Measurements from ENCODE around the gene BRF1. TPM values are rescaled to one million over a fixed set of nuclear protein-coding genes. Genes with fewer than 3 reads are reported as not detected.

Gene BRF1
- total RNA-seq, 1 experiment from 2014 or later, result 41.2 TPM

DNA sequence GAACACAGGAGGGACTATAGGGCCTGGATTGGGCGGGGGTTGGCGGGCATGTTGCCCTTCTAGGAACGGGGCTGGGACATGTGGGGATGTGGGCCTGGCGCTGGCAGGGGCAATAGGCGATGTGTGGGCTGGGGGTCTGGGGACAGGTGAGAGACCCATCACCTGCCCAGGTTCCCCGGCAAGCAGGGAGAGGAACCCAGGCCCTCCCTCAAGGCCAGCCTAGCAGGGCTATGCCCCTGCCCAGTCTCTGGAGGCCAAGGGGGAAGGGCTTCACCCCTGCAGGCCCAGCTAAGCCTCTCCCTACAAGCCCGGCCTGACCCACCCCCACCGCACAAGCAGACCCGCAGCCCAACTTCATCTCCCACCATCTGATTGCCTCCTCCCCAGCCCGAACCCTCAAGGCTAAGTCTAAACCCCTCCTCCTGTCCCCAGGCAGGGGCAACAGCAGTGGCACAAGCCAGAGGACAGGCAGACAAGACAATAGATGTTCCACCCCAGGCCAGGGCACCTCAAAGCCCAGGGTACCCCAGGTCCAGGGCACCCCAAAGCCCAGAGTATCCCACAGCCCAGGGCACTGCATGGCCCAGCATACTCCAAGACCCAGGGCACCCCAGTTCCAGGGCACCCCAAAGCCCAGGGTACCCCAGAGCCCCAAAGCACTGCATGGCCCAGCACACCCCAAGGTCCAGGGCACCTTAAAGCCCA is 138.7 kb downstream of the BRF1 start:
- CTCF ChIA-PET, result no interaction called here
- TF ChIP-seq SIN3A (IDR thresholded peaks at IDR 0.05; ENCODE audit: low read depth) (no peak), YY1 (IDR thresholded peaks at IDR 0.05; ENCODE audit: extremely low read depth, insufficient replicate concordance, low read depth, low read length) (no peak), TCF7L2 (IDR thresholded peaks at IDR 0.05; ENCODE audit: borderline replicate concordance, extremely low read depth, insufficient read depth, insufficient read length) (no peak), ZBTB33 (IDR thresholded peaks at IDR 0.05; ENCODE audit: extremely low read depth, insufficient replicate concordance, low read length) (no peak), ELF1 (IDR thresholded peaks at IDR 0.05; ENCODE audit: borderline replicate concordance, low read depth) (no peak), FOSL1 (IDR thresholded peaks at IDR 0.05; ENCODE audit: low read depth) (no peak), SRF (IDR thresholded peaks at IDR 0.05; ENCODE audit: low read depth) (no peak), POLR2A (IDR thresholded peaks at IDR 0.05; ENCODE audit: borderline replicate concordance, extremely low read depth, insufficient read depth, insufficient read length) (no peak), EGR1 (IDR thresholded peaks at IDR 0.05; ENCODE audit: low read depth) (no peak), EZH2 (IDR thresholded peaks at IDR 0.05) (no peak)
- TF ChIP-seq, protein P1, sequence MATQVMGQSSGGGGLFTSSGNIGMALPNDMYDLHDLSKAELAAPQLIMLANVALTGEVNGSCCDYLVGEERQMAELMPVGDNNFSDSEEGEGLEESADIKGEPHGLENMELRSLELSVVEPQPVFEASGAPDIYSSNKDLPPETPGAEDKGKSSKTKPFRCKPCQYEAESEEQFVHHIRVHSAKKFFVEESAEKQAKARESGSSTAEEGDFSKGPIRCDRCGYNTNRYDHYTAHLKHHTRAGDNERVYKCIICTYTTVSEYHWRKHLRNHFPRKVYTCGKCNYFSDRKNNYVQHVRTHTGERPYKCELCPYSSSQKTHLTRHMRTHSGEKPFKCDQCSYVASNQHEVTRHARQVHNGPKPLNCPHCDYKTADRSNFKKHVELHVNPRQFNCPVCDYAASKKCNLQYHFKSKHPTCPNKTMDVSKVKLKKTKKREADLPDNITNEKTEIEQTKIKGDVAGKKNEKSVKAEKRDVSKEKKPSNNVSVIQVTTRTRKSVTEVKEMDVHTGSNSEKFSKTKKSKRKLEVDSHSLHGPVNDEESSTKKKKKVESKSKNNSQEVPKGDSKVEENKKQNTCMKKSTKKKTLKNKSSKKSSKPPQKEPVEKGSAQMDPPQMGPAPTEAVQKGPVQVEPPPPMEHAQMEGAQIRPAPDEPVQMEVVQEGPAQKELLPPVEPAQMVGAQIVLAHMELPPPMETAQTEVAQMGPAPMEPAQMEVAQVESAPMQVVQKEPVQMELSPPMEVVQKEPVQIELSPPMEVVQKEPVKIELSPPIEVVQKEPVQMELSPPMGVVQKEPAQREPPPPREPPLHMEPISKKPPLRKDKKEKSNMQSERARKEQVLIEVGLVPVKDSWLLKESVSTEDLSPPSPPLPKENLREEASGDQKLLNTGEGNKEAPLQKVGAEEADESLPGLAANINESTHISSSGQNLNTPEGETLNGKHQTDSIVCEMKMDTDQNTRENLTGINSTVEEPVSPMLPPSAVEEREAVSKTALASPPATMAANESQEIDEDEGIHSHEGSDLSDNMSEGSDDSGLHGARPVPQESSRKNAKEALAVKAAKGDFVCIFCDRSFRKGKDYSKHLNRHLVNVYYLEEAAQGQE (IDR thresholded peaks at IDR 0.05; ENCODE audit: low read depth), result no peak
- Histone ChIP-seq H3K9me3 (ENCODE audit: control insufficient read depth in 1 of 2, insufficient read depth in 1 of 2, low read depth in 1 of 2, low read length in 2 of 2) (no peaks in the 10 kb centered on the region), H3K79me2 (ENCODE audit: insufficient read depth, low read length) (peaks cover 92% of the 10 kb centered on the region), H3K4me1 (ENCODE audit: control insufficient read depth in 1 of 2, insufficient read depth in 2 of 2, low read length in 2 of 2) (peaks cover 27 to 42% of the 10 kb centered on the region in 2 experiments), H3K27me3 (ENCODE audit: insufficient read depth, low read length) (no peaks in the 10 kb centered on the region), H3K4me3 (replicated peaks in 1 of 2; ENCODE audit: low read depth in 1 of 2, low read length in 2 of 2) (no peak overlapping the region), H3K4me2 (ENCODE audit: low read length) (no peak overlapping the region), H3K27ac (ENCODE audit: low read depth, low read length) (no peak overlapping the region), H4K20me1 (ENCODE audit: insufficient read depth) (no peaks in the 10 kb centered on the region; the same call in 1 of the 2 replicates), H3K9me2 (ENCODE audit: insufficient read depth) (no peaks in the 10 kb centered on the region), H3K9ac (ENCODE audit: low read length) (no peak overlapping the region), H3K36me3 (ENCODE audit: control insufficient read depth in 1 of 2, insufficient read depth in 2 of 2, low read length in 2 of 2) (peaks cover 0 to 3% of the 10 kb centered on the region in 2 experiments; a peak in 1 of 4 replicates), H2AFZ (ENCODE audit: low read depth, low read length, poor library complexity, severe bottlenecking) (no peak overlapping the region)
- no peak for DNase-seq (ENCODE audit: low read depth, low spot score)
- RAD21 ChIA-PET (ENCODE audit: low non-redundant PET in 1 of 2, low total read pairs in 2 of 2, uncharacterized antibody in 2 of 2, unreplicated experiment in 2 of 2), result no interaction called here
- no peak for ATAC-seq
- BruUV-seq (replicated peaks), result no TSS peak
- POLR2A ChIA-PET, result no interaction called here
- intact Hi-C loops (cut with micrococcal nuclease), result loop anchor here (10.0 kb wide), 1 partner anchor 187 kb away; the partner anchor contains the start of gene AHNAK2

Measured in HCT116 (cell line).